Spleen (tissue), 7 donors: ENCODE results near the gene TRPV4.

Experiments used
- POLR2A ChIP-seq, 3 donors: fragments of 450-650 bp; IDR thresholded peaks; one replicate each; pipeline ENCODE4 v1.5.1; 2017; ENCODE audit warnings: antibody characterized with exemption in 3 of 3, mild to moderate bottlenecking in 1 of 3
- POLR2AphosphoS5 ChIP-seq, 3 donors: sonication (generic); formaldehyde crosslinking; IDR thresholded peaks; one replicate each; pipeline ENCODE4 v1.5.1; 2017; ENCODE audit warnings: antibody characterized with exemption in 3 of 3
- TF ChIP-seq, protein P1 (sequence below), 11 experiments: fragments of 200-600 bp in 7 of 11; fragments of 450-650 bp in 4 of 11; sonication (generic) in 4 of 11; IDR thresholded peaks in 8 of 11; conservative IDR thresholded peaks in 3 of 11; 1 replicate in 7 of 11; 2 replicates in 4 of 11; pipeline versions ENCODE4 v1.4.0 to v1.8.0; 2016 to 2021; ENCODE audit warnings: antibody characterized with exemption in 11 of 11, inconsistent platforms in 4 of 11, mild to moderate bottlenecking in 1 of 11
- donor health status: DM: no; HTN: no; CAD: no; lungs with moderate emphysema.
- donor health status: DM: no; HTN: no; CAD: no.
- donor health status: DM: no; HTN: no; CAD: no.

GRCh38 chr12:109783135-109783964 lies 49.8 kb downstream of the TRPV4 start:
- TF ChIP-seq POLR2A (IDR thresholded peaks at IDR 0.05), result no peak
- TF ChIP-seq, protein P1, sequence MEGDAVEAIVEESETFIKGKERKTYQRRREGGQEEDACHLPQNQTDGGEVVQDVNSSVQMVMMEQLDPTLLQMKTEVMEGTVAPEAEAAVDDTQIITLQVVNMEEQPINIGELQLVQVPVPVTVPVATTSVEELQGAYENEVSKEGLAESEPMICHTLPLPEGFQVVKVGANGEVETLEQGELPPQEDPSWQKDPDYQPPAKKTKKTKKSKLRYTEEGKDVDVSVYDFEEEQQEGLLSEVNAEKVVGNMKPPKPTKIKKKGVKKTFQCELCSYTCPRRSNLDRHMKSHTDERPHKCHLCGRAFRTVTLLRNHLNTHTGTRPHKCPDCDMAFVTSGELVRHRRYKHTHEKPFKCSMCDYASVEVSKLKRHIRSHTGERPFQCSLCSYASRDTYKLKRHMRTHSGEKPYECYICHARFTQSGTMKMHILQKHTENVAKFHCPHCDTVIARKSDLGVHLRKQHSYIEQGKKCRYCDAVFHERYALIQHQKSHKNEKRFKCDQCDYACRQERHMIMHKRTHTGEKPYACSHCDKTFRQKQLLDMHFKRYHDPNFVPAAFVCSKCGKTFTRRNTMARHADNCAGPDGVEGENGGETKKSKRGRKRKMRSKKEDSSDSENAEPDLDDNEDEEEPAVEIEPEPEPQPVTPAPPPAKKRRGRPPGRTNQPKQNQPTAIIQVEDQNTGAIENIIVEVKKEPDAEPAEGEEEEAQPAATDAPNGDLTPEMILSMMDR (IDR thresholded peaks at IDR 0.05 in 8 of 11, conservative IDR thresholded peaks at IDR 0.05 in 3 of 11), result no peak
- no peak for TF ChIP-seq POLR2AphosphoS5 (IDR thresholded peaks at IDR 0.05)
